ENCODE measurements around the gene RABL6.
"Not testable (repeated sequence)": the region's sequence is repeated elsewhere in the genome, so short reads cannot be mapped to it uniquely, and the experiment has no call there.

Gene RABL6

GRCh38 chr9:136796775-136797347 is 10.9 kb upstream of the RABL6 start:
- DNase-seq = not testable (repeated sequence)

- no peak for DNase-seq
These were observed 9.1 kb upstream of the RABL6 start for GRCh38 chr9:136798708-136799078.

GRCh38 chr9:136799079-136799853 is 8.5 kb upstream of the RABL6 start:
- no peak for DNase-seq

- peak; percentile 89 for DNase-seq
These were observed 7.7 kb upstream of the RABL6 start for GRCh38 chr9:136799854-136800657.

DNA sequence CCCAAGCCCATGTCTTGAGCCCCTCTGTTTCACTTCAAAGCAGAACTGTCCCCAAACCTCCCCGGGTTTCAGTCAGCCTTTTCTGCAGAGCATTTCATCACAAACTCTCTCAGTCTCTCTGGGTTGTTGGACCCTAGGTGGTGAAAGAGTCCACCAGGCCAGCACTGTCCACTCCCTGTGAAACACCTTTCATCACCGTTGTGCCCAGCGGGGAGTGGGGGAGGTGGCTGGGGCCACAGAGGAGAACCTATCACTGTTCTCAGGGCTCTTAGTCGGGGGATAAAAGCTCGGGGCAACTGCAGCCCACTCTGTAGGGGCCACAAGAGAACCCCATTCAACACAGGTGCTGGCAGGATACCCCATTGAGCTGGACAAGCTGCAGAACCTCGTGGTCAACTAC is 5.4 kb upstream of the RABL6 start:
- no peak for DNase-seq

DNA sequence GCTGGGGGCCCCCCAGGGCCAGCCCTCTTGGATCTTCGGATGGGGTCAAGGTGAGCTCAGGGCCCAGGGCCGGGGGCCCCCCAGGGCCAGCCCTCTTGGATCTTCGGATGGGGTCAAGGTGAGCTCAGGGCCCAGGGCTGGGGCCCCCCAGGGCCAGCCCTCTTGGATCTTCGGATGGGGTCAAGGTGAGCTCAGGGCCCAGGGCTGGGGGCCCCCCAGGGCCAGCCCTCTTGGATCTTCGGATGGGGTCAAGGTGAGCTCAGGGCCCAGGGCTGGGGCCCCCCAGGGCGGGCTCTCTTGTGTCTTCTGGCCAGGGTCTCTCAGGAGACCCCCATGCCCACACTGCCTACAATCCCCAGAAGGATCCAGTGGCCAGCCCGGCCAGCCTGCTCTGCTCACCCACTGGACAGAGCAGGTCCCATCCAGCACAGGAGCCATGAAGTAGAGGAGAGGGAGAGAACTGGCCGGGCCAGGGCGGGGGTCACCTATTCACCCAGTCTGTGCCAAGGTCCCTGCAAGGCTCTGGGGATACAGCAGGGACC is 4.7 kb upstream of the RABL6 start:
- DNase-seq = not testable (repeated sequence)

GRCh38 chr9:136803551-136804508 is 3.9 kb upstream of the RABL6 start:
- DNase-seq = no peak

DNA sequence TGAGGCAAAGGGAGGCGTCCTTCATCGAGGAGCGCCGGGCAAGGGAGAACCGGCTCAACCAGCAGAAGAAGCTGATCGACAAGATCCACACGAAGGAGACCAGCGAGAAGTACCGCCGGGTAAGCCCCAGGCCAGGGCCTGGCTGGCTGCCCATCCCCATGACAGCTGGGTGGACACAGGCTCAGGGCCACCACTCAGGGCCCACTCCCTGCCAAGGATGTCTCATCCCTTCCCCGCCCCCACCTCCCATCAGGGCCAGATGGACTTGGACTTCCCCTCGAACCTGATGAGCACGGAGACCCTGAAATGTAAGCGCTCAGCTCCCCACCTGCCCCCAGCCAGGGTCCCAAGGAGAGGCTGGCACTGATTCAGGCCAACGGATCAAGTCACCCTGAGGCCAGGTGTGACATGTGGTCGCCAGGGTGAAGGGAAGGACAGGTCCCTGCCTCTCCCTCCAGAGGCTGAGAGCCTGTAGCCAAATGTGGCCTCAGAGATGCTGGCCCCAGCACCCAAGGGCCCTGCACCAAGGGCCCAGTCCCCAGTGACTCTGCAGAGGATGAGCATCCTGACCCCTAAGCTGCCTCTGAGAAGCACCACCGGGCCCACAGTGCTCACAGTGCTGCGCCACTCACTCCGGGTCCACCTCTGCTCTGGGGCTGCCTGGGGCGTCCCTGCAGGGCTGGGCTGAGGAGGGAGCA is 3.1 kb upstream of the RABL6 start:
- DNase-seq = no peak

- no peak for DNase-seq
These were observed 2.5 kb upstream of the RABL6 start for GRCh38 chr9:136805207-136805740.

DNA sequence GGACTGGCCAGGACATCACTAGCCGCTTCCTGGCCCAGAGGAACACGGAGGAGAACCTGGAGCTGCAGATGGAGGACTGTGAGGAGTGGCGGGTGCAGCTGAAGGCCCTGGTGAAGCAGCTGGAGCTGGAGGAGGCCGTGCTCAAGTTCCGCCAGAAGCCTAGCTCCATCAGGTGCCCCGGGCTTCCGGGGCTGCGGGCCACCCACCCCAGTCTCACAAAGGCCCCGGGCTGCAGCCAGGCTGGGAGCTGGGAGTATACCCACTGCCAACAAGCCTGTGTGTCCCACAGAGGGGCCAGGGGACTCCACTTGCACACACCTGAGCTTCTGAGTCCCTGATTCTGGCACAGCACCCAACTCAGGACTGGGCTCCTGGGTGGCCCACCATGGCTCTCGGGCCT is 1.7 kb upstream of the RABL6 start:
- no peak for DNase-seq

DNA sequence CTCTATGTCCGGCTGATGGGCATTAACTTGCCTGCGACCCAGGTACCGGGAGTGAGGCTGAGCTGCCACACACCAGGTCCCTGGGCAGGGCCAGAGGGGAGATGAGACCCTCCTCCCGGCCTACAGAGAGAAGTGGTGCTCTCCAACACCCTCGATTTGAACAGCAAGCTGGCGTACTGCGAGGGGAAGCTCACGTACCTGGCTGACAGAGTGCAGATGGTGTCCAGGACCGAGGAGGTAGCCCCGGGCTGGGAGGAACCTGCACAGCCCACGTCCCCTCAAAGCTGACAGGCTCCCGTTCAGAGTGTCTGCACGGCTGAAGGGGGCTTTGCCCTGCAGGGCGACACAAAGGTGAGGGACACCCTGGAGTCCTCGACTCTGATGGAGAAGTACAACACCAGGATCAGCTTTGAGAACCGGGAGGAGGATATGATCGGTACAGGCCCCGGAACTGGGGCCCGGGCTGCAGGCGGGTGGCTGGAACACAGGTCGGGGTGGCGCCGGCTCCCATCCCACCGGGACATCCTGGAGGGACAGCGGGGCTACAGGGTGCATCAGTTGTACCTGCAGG is 1.0 kb upstream of the RABL6 start:
- DNase-seq = no peak

DNA sequence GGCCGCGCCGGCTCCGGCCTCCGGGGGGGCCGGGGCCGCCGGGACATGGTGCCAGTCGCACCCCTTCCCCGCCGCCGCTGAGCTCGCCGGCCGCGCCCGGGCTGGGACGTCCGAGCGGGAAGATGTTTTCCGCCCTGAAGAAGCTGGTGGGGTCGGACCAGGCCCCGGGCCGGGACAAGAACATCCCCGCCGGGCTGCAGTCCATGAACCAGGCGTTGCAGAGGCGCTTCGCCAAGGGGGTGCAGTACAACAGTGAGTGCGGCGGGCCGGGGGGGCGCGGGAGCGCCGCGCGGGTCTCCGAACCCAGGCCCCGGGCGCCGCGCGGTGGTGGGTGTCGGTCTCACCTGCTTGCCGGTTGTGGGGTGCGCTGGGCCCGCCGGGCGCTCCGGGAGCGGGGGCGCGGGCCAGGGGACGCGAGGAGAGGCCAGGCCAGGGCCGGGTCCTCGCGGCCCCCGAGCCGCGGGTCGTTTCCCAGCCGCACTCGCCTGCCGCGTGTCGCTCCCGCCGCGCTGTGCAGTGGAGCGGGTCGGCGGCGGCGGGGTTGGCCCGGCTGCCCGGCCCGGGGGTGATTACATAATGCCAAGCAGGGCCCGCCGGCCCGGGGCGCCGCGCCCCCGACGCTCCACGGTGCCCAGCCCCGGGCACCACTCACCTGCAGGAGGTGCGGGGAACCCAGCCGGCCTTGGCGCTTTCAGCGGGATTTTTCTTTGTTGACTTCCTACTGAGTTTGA is 492 bp downstream of the RABL6 start:
- peak; percentile 60 for DNase-seq

- DNase-seq = no peak
These were observed 1.0 kb downstream of the RABL6 start for GRCh38 chr9:136808806-136809158.

- no peak for DNase-seq
These were observed 7.1 kb downstream of the RABL6 start for GRCh38 chr9:136814725-136815421.

DNA sequence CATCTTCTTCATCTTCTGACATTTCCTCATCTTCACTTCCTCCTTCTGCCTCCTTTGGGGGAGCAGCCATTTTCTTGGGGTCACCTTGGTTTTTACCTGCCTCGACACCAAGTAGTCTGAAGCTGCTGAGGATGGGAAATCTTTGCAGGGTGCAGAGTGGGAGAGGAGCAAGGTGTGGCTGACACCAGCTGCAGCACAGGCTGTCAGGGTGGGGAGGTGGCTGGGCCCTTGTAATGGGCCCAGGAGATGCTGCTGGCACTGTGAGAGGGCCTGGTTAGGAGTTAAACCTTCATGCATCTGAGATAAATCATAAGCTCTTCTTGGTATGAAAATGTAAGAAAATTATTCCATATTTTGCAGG is 7.7 kb downstream of the RABL6 start:
- no peak for DNase-seq

DNA sequence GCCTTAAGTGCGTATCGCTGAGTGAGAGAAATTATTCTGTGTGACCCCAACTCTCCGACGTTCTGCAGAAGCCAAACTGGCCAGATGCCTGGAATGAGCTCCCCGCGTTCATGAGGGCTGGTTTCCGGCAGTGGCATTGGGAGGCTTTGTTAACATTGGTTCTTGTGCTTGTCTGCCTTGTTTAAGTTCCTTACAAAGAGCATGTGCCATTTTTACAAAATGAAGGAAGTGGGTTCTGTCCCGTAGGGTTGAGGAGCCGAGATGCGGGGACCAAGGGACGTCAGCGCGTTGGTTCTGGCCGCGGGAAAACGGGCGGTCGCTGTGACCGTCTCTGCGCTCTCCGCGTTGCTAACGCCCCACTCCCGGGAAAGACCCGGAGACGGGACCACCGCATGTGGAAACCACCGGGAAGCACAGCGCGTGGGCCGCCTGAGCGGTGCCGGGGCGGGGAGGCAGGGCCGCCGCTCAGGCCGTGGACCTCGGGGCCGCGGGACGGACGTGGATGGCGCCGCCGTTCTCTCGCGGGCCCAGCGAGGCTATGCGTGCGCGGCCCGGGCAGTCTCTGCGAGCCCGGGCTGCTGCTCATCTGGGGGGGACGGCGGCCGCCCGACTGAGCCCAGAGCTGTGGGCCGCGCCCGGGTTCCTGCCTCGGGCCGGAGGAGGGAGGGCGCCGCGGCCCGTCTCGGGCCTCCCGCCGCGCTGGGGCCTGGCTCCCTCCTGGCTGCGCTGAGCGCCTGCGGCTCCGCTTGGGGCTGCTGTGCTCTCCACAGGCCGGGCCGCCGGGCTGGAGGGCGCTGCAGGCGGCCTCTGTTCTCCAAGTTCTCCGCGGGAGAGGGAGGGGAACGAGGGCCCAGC is 13.4 kb downstream of the RABL6 start:
- DNase-seq = no peak

GRCh38 chr9:136821826-136822544 is 14.2 kb downstream of the RABL6 start:
- no peak for DNase-seq
